HG03442 (cell line): ENCODE measurements around the gene KCTD7.
"Not testable (repeated sequence)": the region's sequence is repeated elsewhere in the genome, so short reads cannot be mapped to it uniquely, and the experiment has no call there.

Experiments
- ATAC-seq: cut with Tn5 transposase; IDR thresholded peaks from one replicate; pipeline ENCODE4 v1.9.1; 2021; ENCODE audit warnings: mild to moderate bottlenecking, moderate library complexity; ENCODE audit not compliant: unreplicated experiment

Gene KCTD7

GRCh38 chr7:66681491-66682349, 53.0 kb downstream of the KCTD7 start:
- peak; percentile 91 for ATAC-seq

- peak; percentile 28 for ATAC-seq
Observed at GRCh38 chr7:66682350-66683093, 53.8 kb downstream of the KCTD7 start.

- not testable (repeated sequence) for ATAC-seq
Observed at GRCh38 chr7:66683094-66683769, 54.6 kb downstream of the KCTD7 start.

- no peak for ATAC-seq
Observed at GRCh38 chr7:66683770-66684123, 55.1 kb downstream of the KCTD7 start.

GRCh38 chr7:66685663-66686062, 57.0 kb downstream of the KCTD7 start:
- ATAC-seq = not testable (repeated sequence)

- ATAC-seq = no peak
Observed at GRCh38 chr7:66687186-66687585, 58.5 kb downstream of the KCTD7 start.

- ATAC-seq = not testable (repeated sequence)
Observed at GRCh38 chr7:66687672-66688071, 59.0 kb downstream of the KCTD7 start.

GRCh38 chr7:66689081-66689480, 60.4 kb downstream of the KCTD7 start:
- no peak for ATAC-seq

- no peak for ATAC-seq
Observed at GRCh38 chr7:66693331-66693730, 64.7 kb downstream of the KCTD7 start.
